IMR-90 (cell line): ENCODE results near the gene SCFD2. TPM values are rescaled to one million over a fixed set of nuclear protein-coding genes. Genes with fewer than 3 reads are reported as not detected.
A peak's percentile ranks its signal among the peaks of the same experiment; 100 is the strongest.

ENCODE experiments used
- ATAC-seq: fragments of 200-7000 bp; cut with Tn5 transposase; 2 replicates; pipeline ENCODE4 v1.9.1; 2020; ENCODE audit warnings: low read depth, mild to moderate bottlenecking, moderate library complexity
- BruUV-seq: library from RNA; stranded (reverse); fragments of 400-500 nt; replicated peaks from 2 replicates; lab custom pipeline; 2021; lab: Mats Ljungman, UMichigan
- CTCF ChIA-PET: fragments of 300-600 bp; formaldehyde crosslinking; extraction: SDS; loops from one replicate; lab custom pipeline; 2021; ENCODE audit warnings: antibody characterized with exemption; lab: Yijun Ruan, JAX
- POLR2A ChIA-PET: fragments of 300-600 bp; sonication (Branson Sonifier 250); formaldehyde crosslinking; loops from one replicate; lab custom pipeline; 2022; ENCODE audit warnings: antibody characterized with exemption; ENCODE audit not compliant: unreplicated experiment; lab: Charles Lee
- DNase-seq: peaks from one replicate; pipeline ENCODE4 v3.0.0; 2013
- H2AFZ ChIP-seq: replicated peaks from 2 replicates; pipeline ENCODE3; 2013; ENCODE audit warnings: low read length, mild to moderate bottlenecking; ENCODE audit not compliant: poor library complexity
- H2AK5ac ChIP-seq: 2 replicates; pipeline ENCODE4 v1.6.1; 2013; ENCODE audit warnings: low read depth, low read length, inconsistent platforms
- H2AK9ac ChIP-seq: replicated peaks from 2 replicates; pipeline ENCODE3; 2013; ENCODE audit warnings: mild to moderate bottlenecking, low read depth, low read length, moderate library complexity; ENCODE audit not compliant: poor library complexity
- H2BK120ac ChIP-seq: 2 replicates; pipeline ENCODE4 v1.6.1; 2013; ENCODE audit warnings: low read depth, low read length, inconsistent platforms
- H2BK15ac ChIP-seq: 3 replicates; pipeline ENCODE4 v1.6.1; 2013; ENCODE audit warnings: low read depth, low read length, inconsistent platforms
- H2BK20ac ChIP-seq: 2 replicates; pipeline ENCODE4 v1.6.1; 2013; ENCODE audit warnings: low read depth, mild to moderate bottlenecking, inconsistent platforms, low read length, moderate library complexity
- H2BK5ac ChIP-seq: 2 replicates; pipeline ENCODE4 v1.6.1; 2013; ENCODE audit warnings: mild to moderate bottlenecking, low read depth, low read length, inconsistent platforms; ENCODE audit not compliant: poor library complexity, severe bottlenecking
- H3K14ac ChIP-seq: replicated peaks from 2 replicates; pipeline ENCODE4 v1.6.1; 2013; ENCODE audit warnings: low read depth, low read length, inconsistent platforms
- H3K18ac ChIP-seq: 2 replicates; pipeline ENCODE4 v1.6.1; 2013; ENCODE audit warnings: low read depth, low read length, control low read depth
- H3K23ac ChIP-seq: 2 replicates; pipeline ENCODE4 v1.6.1; 2013; ENCODE audit warnings: low read depth, low read length, inconsistent platforms
- H3K27ac ChIP-seq: 2 replicates; pipeline ENCODE4 v1.5.1; 2013; ENCODE audit warnings: mild to moderate bottlenecking, control low read depth, low read length; ENCODE audit not compliant: insufficient read depth
- H3K27me3 ChIP-seq: 2 replicates; pipeline ENCODE4 v1.6.1; 2013; ENCODE audit warnings: low read length; ENCODE audit not compliant: control insufficient read depth, insufficient read depth
- H3K36me3 ChIP-seq: 2 replicates; pipeline ENCODE4 v1.6.1; 2013; ENCODE audit warnings: low read length, mixed read lengths; ENCODE audit not compliant: control insufficient read depth, insufficient read depth
- H3K4ac ChIP-seq: 2 replicates; pipeline ENCODE4 v1.6.1; 2013; ENCODE audit warnings: low read depth, low read length, inconsistent platforms
- H3K4me1 ChIP-seq: 2 replicates; pipeline ENCODE4 v1.6.1; 2013; ENCODE audit warnings: low read length, mixed read lengths; ENCODE audit not compliant: control insufficient read depth, insufficient read depth
- H3K4me2 ChIP-seq: 2 replicates; pipeline ENCODE4 v1.6.1; 2013; ENCODE audit warnings: low read depth, mild to moderate bottlenecking, control low read depth, low read length, moderate library complexity
- H3K4me3 ChIP-seq: 2 replicates; pipeline ENCODE4 v1.5.1; 2013; ENCODE audit warnings: low read depth, mild to moderate bottlenecking, control low read depth, low read length, moderate library complexity; ENCODE audit not compliant: insufficient read depth
- H3K56ac ChIP-seq: 2 replicates; pipeline ENCODE4 v1.6.1; 2013; ENCODE audit warnings: low read length, inconsistent platforms; ENCODE audit not compliant: insufficient read depth; ENCODE audit errors: extremely low read depth
- H3K79me1 ChIP-seq, 2 experiments: 2 replicates each; pipeline ENCODE4 v1.6.1; 2013; ENCODE audit warnings: low read length in 2 of 2, inconsistent platforms in 1 of 2, low read depth in 1 of 2
- H3K9ac ChIP-seq: 2 replicates; pipeline ENCODE4 v1.6.1; 2013; ENCODE audit warnings: low read depth, low read length, control low read depth
- H3K9me1 ChIP-seq: 2 replicates; pipeline ENCODE4 v1.6.1; 2013; ENCODE audit warnings: low read length, inconsistent platforms; ENCODE audit not compliant: insufficient read depth
- H3K9me3 ChIP-seq: 2 replicates; pipeline ENCODE4 v1.6.1; 2013; ENCODE audit warnings: low read length; ENCODE audit not compliant: control insufficient read depth, insufficient read depth
- H4K20me1 ChIP-seq: 2 replicates; pipeline ENCODE4 v1.6.1; 2013; ENCODE audit warnings: low read length, inconsistent platforms; ENCODE audit not compliant: insufficient read depth
- H4K5ac ChIP-seq: 2 replicates; pipeline ENCODE4 v1.6.1; 2013; ENCODE audit warnings: mild to moderate bottlenecking, low read depth, low read length, control low read depth
- H4K8ac ChIP-seq, 2 experiments: 2 replicates each; pipeline ENCODE4 v1.6.1; 2013; ENCODE audit warnings: low read depth in 2 of 2, low read length in 2 of 2, control low read depth in 1 of 2, inconsistent platforms in 1 of 2
- H4K91ac ChIP-seq: 2 replicates; pipeline ENCODE4 v1.6.1; 2013; ENCODE audit warnings: low read depth, low read length, inconsistent platforms; ENCODE audit not compliant: insufficient read depth
- BHLHE40 ChIP-seq: fragments of 150-350 bp; IDR thresholded peaks from 2 replicates; pipeline ENCODE4 v1.6.1; 2016; ENCODE audit warnings: mild to moderate bottlenecking, low read depth, low read length
- CHD1 ChIP-seq: IDR thresholded peaks from 2 replicates; pipeline ENCODE4 v1.6.1; 2012; ENCODE audit warnings: low read depth, low read length, improper control_type of control experiment
- ELK1 ChIP-seq: fragments of 150-350 bp; IDR thresholded peaks from 2 replicates; pipeline ENCODE4 v1.6.1; 2016; ENCODE audit warnings: low read depth, mild to moderate bottlenecking, low read length, moderate library complexity, borderline replicate concordance
- FOS ChIP-seq: fragments of 150-350 bp; IDR thresholded peaks from 2 replicates; pipeline ENCODE4 v1.6.1; 2016; ENCODE audit warnings: low read depth, low read length
- MAFK ChIP-seq: IDR thresholded peaks from 2 replicates; pipeline ENCODE4 v1.6.1; 2012; ENCODE audit warnings: low read depth, low read length, improper control_type of control experiment
- MAZ ChIP-seq: IDR thresholded peaks from 2 replicates; pipeline ENCODE4 v1.6.1; 2012; ENCODE audit warnings: low read depth, mild to moderate bottlenecking, low read length, improper control_type of control experiment, moderate library complexity, borderline replicate concordance
- MXI1 ChIP-seq: IDR thresholded peaks from 2 replicates; pipeline ENCODE4 v1.6.1; 2012; ENCODE audit warnings: low read depth, mild to moderate bottlenecking, low read length, moderate library complexity, borderline replicate concordance
- NFE2L2 ChIP-seq: fragments of 150-350 bp; IDR thresholded peaks from 2 replicates; pipeline ENCODE4 v1.6.1; 2016; ENCODE audit warnings: low read depth, mild to moderate bottlenecking, low read length
- RAD21 ChIP-seq: IDR thresholded peaks from 2 replicates; pipeline ENCODE4 v1.6.1; 2012; ENCODE audit warnings: low read length, improper control_type of control experiment
- RCOR1 ChIP-seq: IDR thresholded peaks from 2 replicates; pipeline ENCODE4 v1.6.1; 2012; ENCODE audit warnings: mild to moderate bottlenecking, low read length, improper control_type of control experiment; ENCODE audit not compliant: insufficient replicate concordance
- SMC3 ChIP-seq: fragments of 150-350 bp; IDR thresholded peaks from 2 replicates; pipeline ENCODE4 v1.6.1; 2016; ENCODE audit warnings: low read depth, mild to moderate bottlenecking, antibody characterized with exemption, low read length, moderate library complexity
- USF2 ChIP-seq: fragments of 150-350 bp; IDR thresholded peaks from 2 replicates; pipeline ENCODE4 v1.6.1; 2017; ENCODE audit warnings: mild to moderate bottlenecking, antibody characterized with exemption, low read length, low read depth
- WGBS, 2 experiments: methylation state at CpG; one replicate each; pipeline versions ENCODE4 v1.1.5 to v1.1.7; 2013; ENCODE audit warnings: missing lambda C conversion rate in 2 of 2; ENCODE audit not compliant: insufficient read length in 1 of 2; ENCODE audit errors: extremely low coverage in 2 of 2; 5-methylcytosine and 5-hydroxymethylcytosine counted together
- dilution Hi-C: fragments of 300-500 bp; cut with HindIII; formaldehyde crosslinking; loops from one replicate; pipeline ENCODE4 v1.14.3; 2018; ENCODE audit warnings: low sequenced_read_pairs; ENCODE audit not compliant: unreplicated experiment
- in situ Hi-C: fragments of 300-500 bp; cut with MboI; formaldehyde crosslinking; loops from 3 replicates; pipeline ENCODE4 v1.14.3; 2019; ENCODE audit warnings: low sequenced_read_pairs, inconsistent platforms, mixed read lengths
- intact Hi-C: fragments of 100-400 bp; cut with micrococcal nuclease; formaldehyde crosslinking; loops from 2 replicates; pipeline ENCODE4 v1.10.0; 2022
- polyA plus RNA-seq, 3 experiments: library from polyadenylated mRNA; depleted of rRNA; stranded (reverse); fragments of >200 nt; gene quantifications; 2 replicates each; pipeline ENCODE4 v1.2.3, GENCODE V29; 2012; ENCODE audit warnings: low replicate concordance in 1 of 3
- total RNA-seq: library from RNA; depleted of rRNA; stranded (reverse); fragments of >200 nt; gene quantifications from 2 replicates; pipeline ENCODE4 v1.2.3, GENCODE V29; 2012

The SCFD2 gene
- total and polyA plus RNA-seq, 2 of the 4 experiments (the other 2 are of a cell fraction): 18.9 to 62.4 TPM

- H3K9me3 ChIP-seq: no peaks in the 10 kb centered on the region
- H2AK5ac ChIP-seq: no peak overlapping the region
- peak overlapping the region; percentile 9; the same call in 1 of the 2 replicates for H3K4me2 ChIP-seq
- H3K14ac ChIP-seq: peak overlapping the region; percentile 74; the same call in 1 of the 2 replicates
- H3K4me3 ChIP-seq: no peak overlapping the region
- no peak overlapping the region for H3K56ac ChIP-seq
- BruUV-seq: no TSS peak
- no peaks in the 10 kb centered on the region for H4K20me1 ChIP-seq
- H2BK15ac ChIP-seq: peak overlapping the region; percentile 26; the same call in 2 of the 3 replicates
- intact Hi-C loops (no loop called here), dilution Hi-C loops (no loop called here), in situ Hi-C loops (no loop called here)
- H3K23ac ChIP-seq: peak overlapping the region; percentile 62; the same call in 1 of the 2 replicates
- ChIA-PET POLR2A (no interaction called here), CTCF (no interaction called here)
- peaks cover 0 to 3% of the 10 kb centered on the region in 2 experiments; a peak in 2 of 4 replicates for H3K79me1 ChIP-seq
- peak overlapping the region; percentile 63; the same call in 1 of the 2 replicates for H2BK20ac ChIP-seq
- H2AK9ac ChIP-seq: no peak overlapping the region
- H4K8ac ChIP-seq: 0 out of 4 replicates have a peak overlapping the region, but pooled peaks of 1 of the 2 experiments have one; percentile 21
- H2BK120ac ChIP-seq: 0 out of 2 replicates have a peak overlapping the region, but pooled peaks have one; percentile 58
- peak overlapping the region; percentile 38; the same call in 1 of the 2 replicates for H4K91ac ChIP-seq
- no CpG with 5 or more reads among the region's 3 CpGs for WGBS, 2 experiments
- H2AFZ ChIP-seq: no peak overlapping the region
- no peak for TF ChIP-seq SMC3
- no peak for TF ChIP-seq MAFK
- no peak for TF ChIP-seq RAD21
- TF ChIP-seq MAZ: no peak
- TF ChIP-seq RCOR1: no peak
- no peak for TF ChIP-seq MXI1
- TF ChIP-seq NFE2L2: no peak
- no peak for TF ChIP-seq FOS
- no peak for TF ChIP-seq ELK1
- no peak for TF ChIP-seq BHLHE40
- no peak for TF ChIP-seq CHD1
- no peak for TF ChIP-seq USF2
- no peak overlapping the region for H3K18ac ChIP-seq
- H3K4me1 ChIP-seq: peaks cover 14% of the 10 kb centered on the region
- no peaks in the 10 kb centered on the region for H3K27me3 ChIP-seq
- H2BK5ac ChIP-seq: no peak overlapping the region
- H3K4ac ChIP-seq: peak overlapping the region; percentile 52; the same call in 1 of the 2 replicates
- no peak overlapping the region for H3K9ac ChIP-seq
- no peak; the same call in 1 of the 2 replicates for ATAC-seq
- no peak overlapping the region for H4K5ac ChIP-seq
- peaks cover 9% of the 10 kb centered on the region for H3K9me1 ChIP-seq
- no peak overlapping the region for H3K27ac ChIP-seq
- peak; percentile 26 for DNase-seq
- H3K36me3 ChIP-seq: no peaks in the 10 kb centered on the region
Observed at GRCh38 chr4:52951016-52951415, 414.8 kb downstream of the SCFD2 start.
